ENCODE measurements around the gene CALM3. TPM values are rescaled to one million over a fixed set of nuclear protein-coding genes. Genes with fewer than 3 reads are reported as not detected.

Gene CALM3
- total RNA-seq, 3 donors from 2014 or later, result 85.9 to 129 (median 86.6) TPM

DNA sequence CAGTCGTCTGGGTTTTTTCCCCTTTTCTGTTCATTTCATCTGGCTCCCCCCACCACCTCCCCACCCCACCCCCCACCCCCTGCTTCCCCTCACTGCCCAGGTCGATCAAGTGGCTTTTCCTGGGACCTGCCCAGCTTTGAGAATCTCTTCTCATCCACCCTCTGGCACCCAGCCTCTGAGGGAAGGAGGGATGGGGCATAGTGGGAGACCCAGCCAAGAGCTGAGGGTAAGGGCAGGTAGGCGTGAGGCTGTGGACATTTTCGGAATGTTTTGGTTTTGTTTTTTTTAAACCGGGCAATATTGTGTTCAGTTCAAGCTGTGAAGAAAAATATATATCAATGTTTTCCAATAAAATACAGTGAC lies 9.3 kb downstream of the CALM3 start:
- Histone ChIP-seq H3K27me3 (no peaks in the 10 kb centered on the region), H3K9me3 (no peaks in the 10 kb centered on the region), H3K4me1 (no peaks in the 10 kb centered on the region), H3K4me3 (no peak overlapping the region), H3K27ac (peak overlapping the region in 1 of 2 donors; percentile 29), H3K36me3 (no peaks in the 10 kb centered on the region)
- DNase-seq (ENCODE audit: low spot score in 2 of 2), result no peak
- intact Hi-C loops (cut with DNase I; ENCODE audit: low total_unique reads), result no loop called here
- no peak for TF ChIP-seq POLR2AphosphoS5 (IDR thresholded peaks at IDR 0.05)
- TF ChIP-seq CTCF (IDR thresholded peaks at IDR 0.05), result no peak

- TF ChIP-seq CTCF (IDR thresholded peaks at IDR 0.05), result no peak
- no peak for TF ChIP-seq POLR2A (IDR thresholded peaks at IDR 0.05)
- no peak for TF ChIP-seq POLR2AphosphoS5 (IDR thresholded peaks at IDR 0.05)
- no peak overlapping the region for H3K4me3 ChIP-seq
- peak overlapping the region; percentile 12 to 29 for H3K27ac ChIP-seq
- DNase-seq (ENCODE audit: low spot score in 2 of 2), result no peak
- no peaks in the 10 kb centered on the region for H3K27me3 ChIP-seq
- H3K4me1 ChIP-seq, result no peaks in the 10 kb centered on the region
- intact Hi-C loops (cut with DNase I; ENCODE audit: low total_unique reads), result no loop called here
- H3K36me3 ChIP-seq, result no peaks in the 10 kb centered on the region
- H3K9me3 ChIP-seq, result no peaks in the 10 kb centered on the region
These were observed 10.0 kb downstream of the CALM3 start for GRCh38 chr19:46610851-46611770.

- Histone ChIP-seq H3K27me3 (no peaks in the 10 kb centered on the region), H3K36me3 (no peaks in the 10 kb centered on the region), H3K27ac (peak overlapping the region in 1 of 2 donors; percentile 12), H3K4me3 (no peak overlapping the region), H3K9me3 (no peaks in the 10 kb centered on the region), H3K4me1 (peaks cover 3% of the 10 kb centered on the region in 2 donors)
- TF ChIP-seq POLR2A (IDR thresholded peaks at IDR 0.05) (no peak), CTCF (IDR thresholded peaks at IDR 0.05) (no peak)
- intact Hi-C loops (cut with DNase I; ENCODE audit: low total_unique reads), result no loop called here
- DNase-seq (ENCODE audit: low spot score in 2 of 2), result no peak
These were observed 10.6 kb downstream of the CALM3 start for GRCh38 chr19:46611776-46612175.

DNA sequence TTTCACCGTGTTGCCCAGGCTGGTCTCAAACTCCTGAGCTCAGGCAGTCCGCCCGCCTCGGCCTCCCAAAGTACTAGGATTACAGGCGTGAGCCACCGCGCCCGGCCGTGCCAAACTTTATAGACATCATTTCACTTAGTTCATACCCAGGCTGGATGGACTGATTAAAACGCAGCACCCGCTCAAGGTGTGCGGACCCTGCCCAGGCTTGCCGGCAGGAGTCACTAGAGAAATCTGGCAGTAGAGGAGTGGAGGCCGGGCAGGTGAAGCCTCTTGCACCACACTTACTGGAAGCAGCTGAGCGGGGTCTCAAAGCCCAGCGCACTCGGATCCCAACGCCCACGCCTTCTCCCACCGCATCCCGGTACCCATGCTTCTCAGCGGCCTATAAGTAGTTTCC lies 12.4 kb downstream of the CALM3 start:
- Histone ChIP-seq H3K4me3 (no peak overlapping the region), H3K36me3 (no peaks in the 10 kb centered on the region), H3K27me3 (no peaks in the 10 kb centered on the region), H3K4me1 (peaks cover 4 to 10% of the 10 kb centered on the region in 2 donors), H3K9me3 (no peaks in the 10 kb centered on the region), H3K27ac (no peak overlapping the region)
- DNase-seq (ENCODE audit: low spot score in 2 of 2), result no peak
- intact Hi-C loops (cut with DNase I; ENCODE audit: low total_unique reads), result no loop called here
- TF ChIP-seq CTCF (IDR thresholded peaks at IDR 0.05), result no peak
- no peak for TF ChIP-seq POLR2AphosphoS5 (IDR thresholded peaks at IDR 0.05)
- TF ChIP-seq POLR2A (IDR thresholded peaks at IDR 0.05), result no peak

DNA sequence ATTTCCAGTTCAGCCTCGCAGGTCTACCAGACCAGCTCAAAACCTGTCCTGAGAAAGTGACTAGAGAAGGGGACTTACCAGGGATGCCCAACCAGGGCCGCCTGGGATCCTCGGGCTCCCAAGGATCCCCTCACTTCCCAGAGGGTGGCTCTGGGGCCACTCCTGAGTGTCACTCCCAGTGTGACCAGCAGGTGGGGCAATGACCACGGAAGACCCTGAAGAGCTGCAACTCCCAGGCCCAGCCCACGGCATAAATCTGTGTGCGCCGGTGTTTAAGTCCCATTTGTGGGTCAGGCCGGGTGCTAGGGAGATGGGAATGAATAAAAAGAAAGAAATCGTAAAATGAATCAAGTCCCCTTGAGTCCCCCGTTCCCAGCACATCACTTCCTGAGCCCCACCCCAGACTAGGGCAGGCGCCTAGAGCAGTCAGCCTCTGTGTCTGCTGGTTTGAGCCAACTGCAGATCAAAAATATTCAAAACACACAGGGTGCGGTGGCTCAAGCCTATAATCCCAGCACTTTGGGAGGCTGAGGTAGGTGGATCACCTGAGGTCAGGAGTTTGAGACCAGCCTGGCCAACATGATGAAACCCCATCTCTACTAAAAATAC lies 13.1 kb downstream of the CALM3 start:
- no peak overlapping the region for H3K27ac ChIP-seq

More for the DNA sequence above, 13.1 kb downstream of the CALM3 start:
- no peaks in the 10 kb centered on the region for H3K27me3 ChIP-seq
- H3K9me3 ChIP-seq, result no peaks in the 10 kb centered on the region
- H3K4me3 ChIP-seq, result no peak overlapping the region
- no peak for TF ChIP-seq POLR2AphosphoS5 (IDR thresholded peaks at IDR 0.05)
- TF ChIP-seq CTCF (IDR thresholded peaks at IDR 0.05), result peak; percentile 88 to 91 (median 90)
- TF ChIP-seq POLR2A (IDR thresholded peaks at IDR 0.05), result no peak
- intact Hi-C loops (cut with DNase I; ENCODE audit: low total_unique reads), result no loop called here
- peak; percentile 67 to 78 for DNase-seq (ENCODE audit: low spot score in 2 of 2)
- no peaks in the 10 kb centered on the region for H3K36me3 ChIP-seq
- H3K4me1 ChIP-seq, result peaks cover 4 to 10% of the 10 kb centered on the region in 2 donors
